ENCODE measurements around the gene KBTBD8.

- no peak for TF ChIP-seq MZF1 (CRISPR knock-in tag; IDR thresholded peaks at IDR 0.05; ENCODE audit: borderline replicate concordance)
- TF ChIP-seq ZNF317 (CRISPR knock-in tag; IDR thresholded peaks at IDR 0.05), result no peak
- no peak for TF ChIP-seq BRCA1 (CRISPR knock-in tag; IDR thresholded peaks at IDR 0.05)
- no peak for TF ChIP-seq ASH2L (IDR thresholded peaks at IDR 0.05; ENCODE audit: insufficient read length, low read depth, low read length)
- TF ChIP-seq ZNF263 (CRISPR knock-in tag; IDR thresholded peaks at IDR 0.05), result no peak
- TF ChIP-seq POLR2A (IDR thresholded peaks at IDR 0.05; ENCODE audit: insufficient read depth in 1 of 2, low read depth in 2 of 2, low read length in 2 of 2), result no peak
- no peak for TF ChIP-seq CEBPB (IDR thresholded peaks at IDR 0.05; ENCODE audit: borderline replicate concordance, low read depth, low read length)
Measured at GRCh38 chr3:66996696-66997095, 1.4 kb upstream of the KBTBD8 start.

Measured in HepG2 (cell line).